HEK293 (cell line): ENCODE measurements around the gene WWOX.

Source experiments
- ZNF138 ChIP-seq: fragments of 450-650 bp; formaldehyde crosslinking; IDR thresholded peaks from 2 replicates; pipeline ENCODE4 v1.5.1; 2016; ENCODE audit warnings: missing biosample characterization, missing genetic modification characterization, borderline replicate concordance
- ZNF76 ChIP-seq: fragments of 450-650 bp; formaldehyde crosslinking; IDR thresholded peaks from 2 replicates; pipeline ENCODE4; 2016; ENCODE audit warnings: low read depth, missing biosample characterization, missing genetic modification characterization, borderline replicate concordance

DNA sequence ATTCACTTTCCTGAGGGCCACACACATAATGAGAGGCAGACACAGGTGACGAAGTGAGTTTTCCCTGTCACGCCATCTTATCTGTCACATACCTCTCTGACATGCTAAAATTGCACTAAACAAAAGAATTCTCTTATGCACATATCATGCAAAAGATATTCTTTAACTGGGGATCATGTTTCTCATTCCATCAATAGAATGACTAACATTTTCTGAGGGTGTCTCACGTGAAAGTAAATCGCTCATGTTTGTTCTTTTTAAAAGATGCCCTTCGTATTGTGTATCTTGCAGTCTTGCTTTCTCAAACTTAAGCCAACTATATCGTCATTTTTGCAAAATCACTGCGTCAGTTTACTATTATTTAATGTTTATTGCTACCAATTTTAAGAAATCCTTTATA lies 306.4 kb downstream of the WWOX start:
- TF ChIP-seq ZNF138 (tag by site-specific recombination) (no peak), ZNF76 (no peak)
